ENCODE results near the gene YBX3. TPM values are rescaled to one million over a fixed set of nuclear protein-coding genes. Genes with fewer than 3 reads are reported as not detected.
A peak's percentile ranks its signal among the peaks of the same experiment; 100 is the strongest.

Gene YBX3
- polyA plus RNA-seq, 1 of the 3 experiments (the other 2 are of a cell fraction), result 22.4 TPM

DNA sequence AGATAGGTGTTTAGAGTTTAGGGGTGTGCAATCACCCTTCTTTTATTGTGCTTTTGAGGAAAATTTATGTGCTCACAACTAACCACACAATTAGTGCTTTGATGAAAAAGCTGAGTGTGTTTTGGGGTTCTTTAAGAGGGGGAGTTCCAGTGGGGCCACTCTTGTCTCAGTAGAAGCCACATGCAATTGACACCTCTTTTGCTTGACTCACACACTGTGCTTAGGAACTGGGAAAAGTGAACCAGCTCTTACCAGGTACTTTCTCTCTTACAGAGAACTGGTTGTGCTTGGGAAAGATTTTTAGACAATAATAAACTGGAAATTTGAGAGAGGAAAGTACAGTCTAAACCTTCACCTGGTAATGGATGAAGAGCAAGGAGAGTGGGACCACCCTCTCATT, 12.3 kb upstream of the YBX3 start:
- no peak for TF ChIP-seq FOSL2 (IDR thresholded peaks at IDR 0.05; ENCODE audit: borderline replicate concordance, low read depth)
- TF ChIP-seq, protein P1, sequence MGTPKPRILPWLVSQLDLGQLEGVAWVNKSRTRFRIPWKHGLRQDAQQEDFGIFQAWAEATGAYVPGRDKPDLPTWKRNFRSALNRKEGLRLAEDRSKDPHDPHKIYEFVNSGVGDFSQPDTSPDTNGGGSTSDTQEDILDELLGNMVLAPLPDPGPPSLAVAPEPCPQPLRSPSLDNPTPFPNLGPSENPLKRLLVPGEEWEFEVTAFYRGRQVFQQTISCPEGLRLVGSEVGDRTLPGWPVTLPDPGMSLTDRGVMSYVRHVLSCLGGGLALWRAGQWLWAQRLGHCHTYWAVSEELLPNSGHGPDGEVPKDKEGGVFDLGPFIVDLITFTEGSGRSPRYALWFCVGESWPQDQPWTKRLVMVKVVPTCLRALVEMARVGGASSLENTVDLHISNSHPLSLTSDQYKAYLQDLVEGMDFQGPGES (IDR thresholded peaks at IDR 0.05; ENCODE audit: low read depth, low read length), result no peak
- POLR2A ChIA-PET, result no interaction called here

DNA sequence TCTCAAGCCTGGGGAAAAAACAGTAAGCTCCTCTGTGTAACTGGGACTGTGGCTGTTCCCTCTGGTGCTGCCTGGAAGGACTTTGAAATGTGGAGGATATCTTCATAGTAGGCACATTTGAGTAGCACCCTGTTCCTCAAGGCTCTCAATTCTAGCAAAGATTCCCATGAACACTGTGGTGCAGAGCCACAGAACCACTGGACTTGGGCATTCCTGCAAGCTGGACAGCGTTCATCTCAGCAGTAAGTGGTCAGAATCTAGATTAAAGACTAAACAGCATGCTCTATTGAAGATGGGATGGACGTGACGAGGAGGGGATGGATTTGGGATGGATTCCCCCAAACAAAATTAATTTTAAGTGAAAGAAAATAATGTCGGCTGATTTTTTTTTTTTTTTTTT, 9.4 kb upstream of the YBX3 start:
- POLR2A ChIA-PET, result no interaction called here
- Histone ChIP-seq H3K4me1 (ENCODE audit: control insufficient read depth in 1 of 2, insufficient read depth in 2 of 2, low read depth in 1 of 2, low read length in 1 of 2) (no peaks in the 10 kb centered on the region), H3K27me3 (ENCODE audit: insufficient read depth) (peaks cover 57% of the 10 kb centered on the region), H3K36me3 (replicated peaks in 1 of 2; ENCODE audit: control insufficient read depth in 1 of 2, insufficient read depth in 2 of 2, low read length in 1 of 2) (no peaks in the 10 kb centered on the region), H3K79me2 (ENCODE audit: insufficient read depth) (no peaks in the 10 kb centered on the region), H4K20me1 (ENCODE audit: insufficient read depth) (no peaks in the 10 kb centered on the region), H3K9me2 (no peaks in the 10 kb centered on the region), H3K9me3 (no peaks in the 10 kb centered on the region), H3F3A (replicated peaks; ENCODE audit: insufficient read depth) (no peaks in the 10 kb centered on the region), H3K27ac (ENCODE audit: low read depth in 2 of 2, low read length in 1 of 2) (no peak overlapping the region), H3K9ac (no peak overlapping the region), H3K4me3 (ENCODE audit: low read depth in 2 of 2, low read length in 1 of 2) (no peak overlapping the region), H2AFZ (ENCODE audit: low read depth) (no peak overlapping the region), H3K4me2 (no peak overlapping the region)
- CTCF ChIA-PET, result interaction anchor here (1.1 to 3.9 kb wide), 4 partner anchors 8 to 468 kb away, joined by 3 to 20 read pairs (median 4); no protein-coding TSS in a partner anchor
- WGBS (ENCODE audit: low lambda C conversion rate), result 8% methylated on average over 4 of the region's 4 CpGs
- no peak for DNase-seq
- TF ChIP-seq, protein P2, sequence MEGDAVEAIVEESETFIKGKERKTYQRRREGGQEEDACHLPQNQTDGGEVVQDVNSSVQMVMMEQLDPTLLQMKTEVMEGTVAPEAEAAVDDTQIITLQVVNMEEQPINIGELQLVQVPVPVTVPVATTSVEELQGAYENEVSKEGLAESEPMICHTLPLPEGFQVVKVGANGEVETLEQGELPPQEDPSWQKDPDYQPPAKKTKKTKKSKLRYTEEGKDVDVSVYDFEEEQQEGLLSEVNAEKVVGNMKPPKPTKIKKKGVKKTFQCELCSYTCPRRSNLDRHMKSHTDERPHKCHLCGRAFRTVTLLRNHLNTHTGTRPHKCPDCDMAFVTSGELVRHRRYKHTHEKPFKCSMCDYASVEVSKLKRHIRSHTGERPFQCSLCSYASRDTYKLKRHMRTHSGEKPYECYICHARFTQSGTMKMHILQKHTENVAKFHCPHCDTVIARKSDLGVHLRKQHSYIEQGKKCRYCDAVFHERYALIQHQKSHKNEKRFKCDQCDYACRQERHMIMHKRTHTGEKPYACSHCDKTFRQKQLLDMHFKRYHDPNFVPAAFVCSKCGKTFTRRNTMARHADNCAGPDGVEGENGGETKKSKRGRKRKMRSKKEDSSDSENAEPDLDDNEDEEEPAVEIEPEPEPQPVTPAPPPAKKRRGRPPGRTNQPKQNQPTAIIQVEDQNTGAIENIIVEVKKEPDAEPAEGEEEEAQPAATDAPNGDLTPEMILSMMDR (IDR thresholded peaks at IDR 0.05), result no peak
- TF ChIP-seq, protein P3, sequence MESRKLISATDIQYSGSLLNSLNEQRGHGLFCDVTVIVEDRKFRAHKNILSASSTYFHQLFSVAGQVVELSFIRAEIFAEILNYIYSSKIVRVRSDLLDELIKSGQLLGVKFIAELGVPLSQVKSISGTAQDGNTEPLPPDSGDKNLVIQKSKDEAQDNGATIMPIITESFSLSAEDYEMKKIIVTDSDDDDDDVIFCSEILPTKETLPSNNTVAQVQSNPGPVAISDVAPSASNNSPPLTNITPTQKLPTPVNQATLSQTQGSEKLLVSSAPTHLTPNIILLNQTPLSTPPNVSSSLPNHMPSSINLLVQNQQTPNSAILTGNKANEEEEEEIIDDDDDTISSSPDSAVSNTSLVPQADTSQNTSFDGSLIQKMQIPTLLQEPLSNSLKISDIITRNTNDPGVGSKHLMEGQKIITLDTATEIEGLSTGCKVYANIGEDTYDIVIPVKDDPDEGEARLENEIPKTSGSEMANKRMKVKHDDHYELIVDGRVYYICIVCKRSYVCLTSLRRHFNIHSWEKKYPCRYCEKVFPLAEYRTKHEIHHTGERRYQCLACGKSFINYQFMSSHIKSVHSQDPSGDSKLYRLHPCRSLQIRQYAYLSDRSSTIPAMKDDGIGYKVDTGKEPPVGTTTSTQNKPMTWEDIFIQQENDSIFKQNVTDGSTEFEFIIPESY (IDR thresholded peaks at IDR 0.05; ENCODE audit: borderline replicate concordance, low read depth), result no peak
- no peak for TF ChIP-seq RAD21 (IDR thresholded peaks at IDR 0.05; ENCODE audit: low read length)
- TF ChIP-seq, protein P4, sequence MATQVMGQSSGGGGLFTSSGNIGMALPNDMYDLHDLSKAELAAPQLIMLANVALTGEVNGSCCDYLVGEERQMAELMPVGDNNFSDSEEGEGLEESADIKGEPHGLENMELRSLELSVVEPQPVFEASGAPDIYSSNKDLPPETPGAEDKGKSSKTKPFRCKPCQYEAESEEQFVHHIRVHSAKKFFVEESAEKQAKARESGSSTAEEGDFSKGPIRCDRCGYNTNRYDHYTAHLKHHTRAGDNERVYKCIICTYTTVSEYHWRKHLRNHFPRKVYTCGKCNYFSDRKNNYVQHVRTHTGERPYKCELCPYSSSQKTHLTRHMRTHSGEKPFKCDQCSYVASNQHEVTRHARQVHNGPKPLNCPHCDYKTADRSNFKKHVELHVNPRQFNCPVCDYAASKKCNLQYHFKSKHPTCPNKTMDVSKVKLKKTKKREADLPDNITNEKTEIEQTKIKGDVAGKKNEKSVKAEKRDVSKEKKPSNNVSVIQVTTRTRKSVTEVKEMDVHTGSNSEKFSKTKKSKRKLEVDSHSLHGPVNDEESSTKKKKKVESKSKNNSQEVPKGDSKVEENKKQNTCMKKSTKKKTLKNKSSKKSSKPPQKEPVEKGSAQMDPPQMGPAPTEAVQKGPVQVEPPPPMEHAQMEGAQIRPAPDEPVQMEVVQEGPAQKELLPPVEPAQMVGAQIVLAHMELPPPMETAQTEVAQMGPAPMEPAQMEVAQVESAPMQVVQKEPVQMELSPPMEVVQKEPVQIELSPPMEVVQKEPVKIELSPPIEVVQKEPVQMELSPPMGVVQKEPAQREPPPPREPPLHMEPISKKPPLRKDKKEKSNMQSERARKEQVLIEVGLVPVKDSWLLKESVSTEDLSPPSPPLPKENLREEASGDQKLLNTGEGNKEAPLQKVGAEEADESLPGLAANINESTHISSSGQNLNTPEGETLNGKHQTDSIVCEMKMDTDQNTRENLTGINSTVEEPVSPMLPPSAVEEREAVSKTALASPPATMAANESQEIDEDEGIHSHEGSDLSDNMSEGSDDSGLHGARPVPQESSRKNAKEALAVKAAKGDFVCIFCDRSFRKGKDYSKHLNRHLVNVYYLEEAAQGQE (IDR thresholded peaks at IDR 0.05; ENCODE audit: low read depth, low read length), result 0 out of 2 replicates have a peak, but pooled peaks have one; percentile 41
- no peak for TF ChIP-seq TAF1 (IDR thresholded peaks at IDR 0.05; ENCODE audit: borderline replicate concordance, low read depth, low read length)
- TF ChIP-seq, protein P5, sequence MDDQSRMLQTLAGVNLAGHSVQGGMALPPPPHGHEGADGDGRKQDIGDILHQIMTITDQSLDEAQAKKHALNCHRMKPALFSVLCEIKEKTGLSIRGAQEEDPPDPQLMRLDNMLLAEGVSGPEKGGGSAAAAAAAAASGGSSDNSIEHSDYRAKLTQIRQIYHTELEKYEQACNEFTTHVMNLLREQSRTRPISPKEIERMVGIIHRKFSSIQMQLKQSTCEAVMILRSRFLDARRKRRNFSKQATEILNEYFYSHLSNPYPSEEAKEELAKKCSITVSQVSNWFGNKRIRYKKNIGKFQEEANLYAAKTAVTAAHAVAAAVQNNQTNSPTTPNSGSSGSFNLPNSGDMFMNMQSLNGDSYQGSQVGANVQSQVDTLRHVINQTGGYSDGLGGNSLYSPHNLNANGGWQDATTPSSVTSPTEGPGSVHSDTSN (IDR thresholded peaks at IDR 0.05), result no peak

More for the DNA sequence above, 12.3 kb upstream of the YBX3 start:
- no peaks in the 10 kb centered on the region for H3K36me3 ChIP-seq (replicated peaks in 1 of 2; ENCODE audit: control insufficient read depth in 1 of 2, insufficient read depth in 2 of 2, low read length in 1 of 2)
- no peaks in the 10 kb centered on the region for H3K79me2 ChIP-seq (ENCODE audit: insufficient read depth)
- no peaks in the 10 kb centered on the region for H3K9me3 ChIP-seq
- H3K9me2 ChIP-seq, result no peaks in the 10 kb centered on the region
- H3K4me3 ChIP-seq (ENCODE audit: low read depth in 2 of 2, low read length in 1 of 2), result no peak overlapping the region
- no peaks in the 10 kb centered on the region for H3F3A ChIP-seq (replicated peaks; ENCODE audit: insufficient read depth)
- no peaks in the 10 kb centered on the region for H3K4me1 ChIP-seq (ENCODE audit: control insufficient read depth in 1 of 2, insufficient read depth in 2 of 2, low read depth in 1 of 2, low read length in 1 of 2)
- peaks cover 45% of the 10 kb centered on the region for H3K27me3 ChIP-seq (ENCODE audit: insufficient read depth)
- no peak for DNase-seq
- no peak overlapping the region for H2AFZ ChIP-seq (ENCODE audit: low read depth)
- no peak overlapping the region for H3K4me2 ChIP-seq
- H4K20me1 ChIP-seq (ENCODE audit: insufficient read depth), result no peaks in the 10 kb centered on the region
- no peak overlapping the region for H3K27ac ChIP-seq (ENCODE audit: low read depth in 2 of 2, low read length in 1 of 2)
- H3K9ac ChIP-seq, result no peak overlapping the region
- CTCF ChIA-PET, result interaction anchor here (0.9 to 1.0 kb wide), 2 partner anchors 464 to 751 kb away, joined by 3 read pairs; no protein-coding TSS in a partner anchor
